HuH-7 (cell line): ENCODE measurements around the gene FAIM.
"Not testable (repeated sequence)": the region's sequence is repeated elsewhere in the genome, so short reads cannot be mapped to it uniquely, and the experiment has no call there.

Source experiments
- DNase-seq: peaks from one replicate; pipeline ENCODE4 v3.0.0; 2011; ENCODE audit warnings: low spot score

The FAIM gene, protein sequence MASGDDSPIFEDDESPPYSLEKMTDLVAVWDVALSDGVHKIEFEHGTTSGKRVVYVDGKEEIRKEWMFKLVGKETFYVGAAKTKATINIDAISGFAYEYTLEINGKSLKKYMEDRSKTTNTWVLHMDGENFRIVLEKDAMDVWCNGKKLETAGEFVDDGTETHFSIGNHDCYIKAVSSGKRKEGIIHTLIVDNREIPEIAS

GRCh38 chr3:138608322-138609135, at the start of gene FAIM:
TSS of gene FAIM (plus strand) at chr3:138608771. CDS start at chr3:138619727, 10,956 bp downstream.
- DNase-seq: peak; percentile 67

DNA sequence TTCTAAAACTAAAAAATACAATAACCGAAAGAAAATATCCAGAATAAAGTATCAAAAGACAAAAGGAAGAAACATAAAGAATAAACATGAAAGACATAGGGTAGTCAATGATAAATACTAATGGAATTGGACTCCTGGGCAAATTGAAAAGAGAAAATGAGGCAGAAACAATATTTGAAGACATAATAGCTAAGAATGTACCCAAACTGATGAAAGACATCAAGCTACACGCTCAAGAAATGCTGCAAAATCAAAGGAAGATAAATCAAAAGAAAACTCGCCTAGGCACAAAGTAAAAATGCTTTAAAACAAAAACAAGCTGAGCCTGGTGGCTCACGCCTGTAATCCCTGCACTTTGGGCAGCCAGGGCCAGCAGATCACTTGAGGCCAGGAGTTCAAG, 49.4 kb upstream of the FAIM start:
- DNase-seq: no peak

DNA sequence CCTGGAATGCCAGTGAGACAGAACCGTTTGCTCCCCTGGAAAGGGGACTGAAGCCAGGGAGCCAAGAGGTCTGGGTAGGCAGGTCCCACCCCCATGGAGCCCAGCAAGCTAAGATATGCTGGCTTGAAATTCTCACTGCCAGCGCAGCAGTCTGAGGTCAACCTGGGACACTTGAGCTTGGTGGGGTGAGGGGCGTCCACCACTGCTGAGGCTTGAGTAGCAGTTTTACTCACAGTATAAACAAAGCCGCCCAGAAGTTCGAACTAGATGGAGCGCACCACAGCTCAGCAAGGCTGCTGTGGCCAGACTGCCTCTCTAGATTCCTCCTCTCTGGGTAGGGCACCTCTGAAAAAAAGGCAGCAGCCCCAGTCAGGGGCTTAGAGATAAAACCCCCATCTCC, 48.1 kb upstream of the FAIM start:
- no peak for DNase-seq

GRCh38 chr3:138562902-138563301, 45.7 kb upstream of the FAIM start:
- DNase-seq: not testable (repeated sequence)

GRCh38 chr3:138566293-138566692, 42.3 kb upstream of the FAIM start:
- DNase-seq: not testable (repeated sequence)

- no peak for DNase-seq
Measured at GRCh38 chr3:138567403-138567802, 41.2 kb upstream of the FAIM start.

DNA sequence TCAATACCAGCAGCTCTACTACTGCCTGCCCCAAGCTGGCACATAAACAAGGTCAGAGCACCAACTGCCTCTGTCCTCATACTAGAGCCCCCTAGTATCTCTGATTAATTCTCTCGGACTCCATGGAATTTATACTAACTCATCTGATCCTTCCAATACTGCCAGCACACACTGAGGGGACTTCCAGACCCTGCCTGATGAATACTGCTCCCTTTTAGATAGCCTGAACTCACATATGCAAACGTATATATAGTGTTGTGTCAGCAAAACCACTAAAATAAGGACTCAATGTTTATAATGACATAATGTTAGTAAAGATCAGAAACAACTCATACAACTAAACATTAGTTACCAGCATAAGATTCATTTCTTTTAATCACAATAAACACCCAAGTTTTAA, 39.5 kb upstream of the FAIM start:
- DNase-seq: no peak

- DNase-seq: not testable (repeated sequence)
Measured at GRCh38 chr3:138569624-138570023, 38.9 kb upstream of the FAIM start.

DNA sequence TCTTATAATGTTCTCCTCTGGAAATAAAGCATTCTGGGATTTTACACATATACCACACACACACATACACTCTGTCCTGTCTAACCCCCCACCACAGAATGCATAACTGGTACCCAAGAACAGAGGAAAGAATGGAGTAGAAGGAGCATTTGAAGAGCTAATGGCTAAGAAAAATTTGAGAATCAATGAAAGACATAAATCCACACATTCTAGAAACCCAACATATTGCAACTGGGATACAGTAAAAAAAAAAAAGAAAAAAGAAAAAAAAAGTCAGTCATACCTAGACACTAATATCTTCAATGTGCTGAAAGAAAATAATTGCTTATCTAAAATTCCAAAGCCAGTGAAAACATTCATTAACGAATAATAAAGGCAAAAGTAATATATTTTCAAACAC, 35.4 kb upstream of the FAIM start:
- DNase-seq: no peak

GRCh38 chr3:138578141-138578540, 30.4 kb upstream of the FAIM start:
- no peak for DNase-seq

- no peak for DNase-seq
Measured at GRCh38 chr3:138578961-138579574, 29.5 kb upstream of the FAIM start.

GRCh38 chr3:138587374-138587773, 21.2 kb upstream of the FAIM start:
- DNase-seq: no peak

GRCh38 chr3:138588445-138588844, 20.1 kb upstream of the FAIM start:
- no peak for DNase-seq

- no peak for DNase-seq
Measured at GRCh38 chr3:138591392-138591791, 17.2 kb upstream of the FAIM start.

DNA sequence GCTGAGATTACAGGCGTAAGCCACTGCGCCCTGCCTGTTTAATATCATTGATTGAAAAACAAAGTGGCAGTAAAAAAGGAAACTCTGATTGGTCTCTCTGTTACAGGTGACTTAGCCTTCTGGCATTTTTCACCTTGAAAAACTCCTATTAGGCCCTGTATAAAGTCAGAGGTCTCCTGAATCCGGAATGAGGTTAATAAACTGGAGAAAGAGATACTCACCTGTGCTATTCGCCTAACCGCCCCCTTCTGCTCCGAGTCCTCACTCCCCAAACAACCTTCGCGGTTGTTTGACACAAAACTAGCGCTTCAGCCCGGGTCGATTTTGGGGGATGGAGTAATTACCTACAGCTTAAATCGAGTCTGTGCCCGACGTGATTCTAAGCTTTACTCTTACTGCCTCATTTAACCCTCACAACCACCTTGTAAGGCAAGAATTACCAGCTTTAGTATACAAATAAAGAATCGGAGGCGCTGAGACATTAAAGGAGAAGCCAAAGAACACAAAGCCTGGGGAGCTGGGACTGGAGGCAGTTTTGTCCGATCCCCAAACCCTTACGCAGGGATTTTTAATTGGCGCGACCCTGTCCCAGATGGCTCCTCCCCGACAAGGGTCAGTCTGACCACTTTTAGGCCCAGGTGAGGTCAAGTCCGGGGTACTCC, 15.0 kb upstream of the FAIM start:
- DNase-seq: no peak

DNA sequence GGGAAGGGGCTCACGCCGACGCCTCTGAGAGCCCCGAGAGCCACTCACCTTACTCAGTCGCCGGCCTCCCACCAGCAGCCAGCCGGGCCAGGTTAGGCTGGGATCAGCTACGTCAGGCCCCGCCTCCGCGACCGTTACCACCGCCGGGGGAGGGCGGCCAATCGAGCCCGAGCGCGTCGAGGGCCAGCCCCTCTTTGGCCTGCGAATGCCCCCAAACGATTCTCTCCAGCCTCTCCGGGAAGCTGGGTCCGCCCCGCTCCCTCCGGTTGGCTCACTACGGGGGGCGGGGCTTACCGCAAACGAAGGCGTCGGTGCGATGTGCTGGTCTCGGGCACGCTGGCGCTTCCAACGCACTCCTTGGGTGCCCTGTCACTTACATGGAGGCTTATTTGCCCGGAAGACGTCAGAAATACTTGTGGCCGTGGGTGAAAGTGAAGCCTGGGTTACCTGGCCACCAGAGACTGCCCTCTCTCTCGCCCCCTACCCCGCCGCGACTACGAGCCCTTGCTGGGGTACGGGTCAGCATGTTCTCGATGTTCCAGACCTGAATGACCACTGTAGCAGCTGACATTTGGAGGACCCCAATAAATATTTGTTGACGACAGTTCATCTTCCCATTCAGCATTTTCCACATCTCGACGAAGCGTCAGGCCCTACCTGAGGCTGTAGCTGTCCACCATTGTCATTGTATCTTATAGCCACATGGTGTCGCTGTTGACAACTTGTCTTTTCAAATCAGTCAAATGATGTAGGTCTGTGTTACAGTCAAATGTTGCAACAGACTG, 14.2 kb upstream of the FAIM start, which contains the start of gene CEP70:
TSS of gene CEP70 (minus strand) at position 111 of the 785 bp plus-strand sequence. CDS start 21,333 bp downstream, outside the sequence.
- peak; percentile 84 for DNase-seq

GRCh38 chr3:138594935-138595610, 13.5 kb upstream of the FAIM start:
- no peak for DNase-seq

DNA sequence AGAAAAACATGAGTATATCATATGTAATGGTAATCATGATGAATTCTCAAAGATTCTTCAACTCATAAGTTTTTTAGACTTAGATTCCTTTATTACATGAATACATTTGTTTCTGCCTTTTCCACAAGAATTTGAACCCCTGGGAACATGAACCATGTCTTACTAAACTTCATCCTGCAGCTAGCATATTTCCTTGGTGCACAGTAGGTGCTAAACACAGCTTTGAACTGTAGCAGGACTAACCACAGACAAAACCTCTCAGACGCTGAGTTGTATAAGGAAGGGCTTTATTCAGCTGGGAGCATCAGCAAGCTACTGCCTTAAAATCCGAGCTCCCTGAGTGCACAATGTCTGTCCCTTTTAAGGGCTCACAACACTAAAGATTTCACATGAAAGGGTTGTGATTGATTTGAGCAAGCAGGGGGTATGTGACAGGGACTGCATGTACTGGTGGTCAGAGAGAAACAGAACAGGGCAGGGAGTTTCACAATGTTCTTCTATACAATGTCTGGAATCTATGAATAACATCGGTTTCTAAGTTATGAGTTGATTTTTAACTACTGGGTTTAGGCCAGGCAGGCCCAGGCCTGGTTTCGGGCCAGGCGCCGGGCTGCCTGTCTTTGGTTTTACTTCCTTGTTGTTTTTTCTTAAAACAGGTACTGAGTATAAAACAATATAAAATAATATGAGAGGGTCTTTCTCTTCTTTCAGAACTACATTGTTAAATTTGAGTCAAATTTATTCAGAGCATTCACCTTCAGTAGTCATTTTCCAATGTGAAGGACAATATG, 11.2 kb upstream of the FAIM start:
- DNase-seq: not testable (repeated sequence)

DNA sequence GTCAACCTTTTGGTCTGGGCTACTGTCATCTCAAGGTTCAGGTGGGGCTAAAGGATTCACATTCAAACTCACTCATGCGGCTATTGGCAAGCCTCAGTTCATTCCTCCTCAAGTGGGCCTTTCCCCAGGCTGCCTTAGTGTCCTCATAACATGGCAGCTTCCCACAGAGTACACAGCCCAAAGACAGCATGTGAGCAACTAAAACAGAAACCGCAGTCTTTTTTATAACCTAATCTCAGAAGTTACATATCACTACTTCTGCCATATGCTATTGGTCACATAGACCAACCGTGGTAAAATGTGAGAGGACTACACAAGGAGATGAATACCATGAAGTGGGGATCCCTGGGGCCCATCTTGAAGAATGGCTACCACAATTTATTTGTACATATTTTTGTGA, 10.0 kb upstream of the FAIM start:
- no peak for DNase-seq

- DNase-seq: no peak
Measured at GRCh38 chr3:138600100-138600745, 8.3 kb upstream of the FAIM start.
